Peyer's patch (tissue), 4 donors: ENCODE measurements around the gene TRMT2A.

Source experiments
- POLR2A ChIP-seq, 2 donors: fragments of 450-650 bp; IDR thresholded peaks; one replicate each; pipeline ENCODE4 v1.5.1; 2017; ENCODE audit warnings: antibody characterized with exemption in 2 of 2, mild to moderate bottlenecking in 2 of 2, moderate library complexity in 2 of 2
- TF ChIP-seq, protein P1 (sequence below), 6 experiments: fragments of 450-650 bp in 4 of 6; fragments of 200-600 bp in 2 of 6; sonication (generic) in 1 of 6; IDR thresholded peaks; one replicate each; pipeline ENCODE4 v1.5.1; 2017 to 2019; ENCODE audit warnings: antibody characterized with exemption in 6 of 6, mild to moderate bottlenecking in 3 of 6, moderate library complexity in 1 of 6

- TF ChIP-seq, protein P1, sequence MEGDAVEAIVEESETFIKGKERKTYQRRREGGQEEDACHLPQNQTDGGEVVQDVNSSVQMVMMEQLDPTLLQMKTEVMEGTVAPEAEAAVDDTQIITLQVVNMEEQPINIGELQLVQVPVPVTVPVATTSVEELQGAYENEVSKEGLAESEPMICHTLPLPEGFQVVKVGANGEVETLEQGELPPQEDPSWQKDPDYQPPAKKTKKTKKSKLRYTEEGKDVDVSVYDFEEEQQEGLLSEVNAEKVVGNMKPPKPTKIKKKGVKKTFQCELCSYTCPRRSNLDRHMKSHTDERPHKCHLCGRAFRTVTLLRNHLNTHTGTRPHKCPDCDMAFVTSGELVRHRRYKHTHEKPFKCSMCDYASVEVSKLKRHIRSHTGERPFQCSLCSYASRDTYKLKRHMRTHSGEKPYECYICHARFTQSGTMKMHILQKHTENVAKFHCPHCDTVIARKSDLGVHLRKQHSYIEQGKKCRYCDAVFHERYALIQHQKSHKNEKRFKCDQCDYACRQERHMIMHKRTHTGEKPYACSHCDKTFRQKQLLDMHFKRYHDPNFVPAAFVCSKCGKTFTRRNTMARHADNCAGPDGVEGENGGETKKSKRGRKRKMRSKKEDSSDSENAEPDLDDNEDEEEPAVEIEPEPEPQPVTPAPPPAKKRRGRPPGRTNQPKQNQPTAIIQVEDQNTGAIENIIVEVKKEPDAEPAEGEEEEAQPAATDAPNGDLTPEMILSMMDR (IDR thresholded peaks at IDR 0.05): no peak
- no peak for TF ChIP-seq POLR2A (IDR thresholded peaks at IDR 0.05)
These were observed 19.0 kb upstream of the TRMT2A start for GRCh38 chr22:20135806-20136602.
